ENCODE data around the gene SLC44A3.

DNA sequence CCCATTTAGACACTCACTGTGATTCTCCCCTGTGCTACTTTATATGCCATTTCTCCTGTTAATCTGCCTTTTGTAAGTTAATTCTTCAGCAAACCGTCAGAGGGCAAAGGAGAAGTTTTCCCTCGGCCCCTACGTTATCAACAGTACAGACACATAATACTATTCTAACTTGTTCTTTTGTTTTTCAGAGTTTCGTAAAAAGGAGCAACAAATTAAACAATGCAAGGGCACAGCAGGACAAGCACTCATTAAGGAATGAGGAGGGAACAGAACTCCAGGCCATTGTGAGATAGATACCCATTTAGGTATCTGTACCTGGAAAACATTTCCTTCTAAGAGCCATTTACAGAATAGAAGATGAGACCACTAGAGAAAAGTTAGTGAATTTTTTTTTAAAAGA lies 74.5 kb downstream of the SLC44A3 start:
- TF ChIP-seq, protein P1, sequence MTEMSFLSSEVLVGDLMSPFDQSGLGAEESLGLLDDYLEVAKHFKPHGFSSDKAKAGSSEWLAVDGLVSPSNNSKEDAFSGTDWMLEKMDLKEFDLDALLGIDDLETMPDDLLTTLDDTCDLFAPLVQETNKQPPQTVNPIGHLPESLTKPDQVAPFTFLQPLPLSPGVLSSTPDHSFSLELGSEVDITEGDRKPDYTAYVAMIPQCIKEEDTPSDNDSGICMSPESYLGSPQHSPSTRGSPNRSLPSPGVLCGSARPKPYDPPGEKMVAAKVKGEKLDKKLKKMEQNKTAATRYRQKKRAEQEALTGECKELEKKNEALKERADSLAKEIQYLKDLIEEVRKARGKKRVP (CRISPR knock-in tag; IDR thresholded peaks at IDR 0.05): no peak
- TF ChIP-seq, protein P2, sequence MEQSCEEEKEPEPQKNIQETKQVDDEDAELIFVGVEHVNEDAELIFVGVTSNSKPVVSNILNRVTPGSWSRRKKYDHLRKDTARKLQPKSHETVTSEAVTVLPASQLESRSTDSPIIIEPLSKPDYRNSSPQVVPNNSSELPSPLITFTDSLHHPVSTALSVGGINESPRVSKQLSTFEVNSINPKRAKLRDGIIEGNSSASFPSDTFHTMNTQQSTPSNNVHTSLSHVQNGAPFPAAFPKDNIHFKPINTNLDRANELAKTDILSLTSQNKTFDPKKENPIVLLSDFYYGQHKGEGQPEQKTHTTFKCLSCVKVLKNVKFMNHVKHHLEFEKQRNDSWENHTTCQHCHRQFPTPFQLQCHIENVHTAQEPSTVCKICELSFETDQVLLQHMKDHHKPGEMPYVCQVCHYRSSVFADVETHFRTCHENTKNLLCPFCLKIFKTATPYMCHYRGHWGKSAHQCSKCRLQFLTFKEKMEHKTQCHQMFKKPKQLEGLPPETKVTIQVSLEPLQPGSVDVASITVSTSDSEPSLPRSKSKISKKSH (CRISPR knock-in tag; IDR thresholded peaks at IDR 0.05): no peak
- TF ChIP-seq, protein P3, sequence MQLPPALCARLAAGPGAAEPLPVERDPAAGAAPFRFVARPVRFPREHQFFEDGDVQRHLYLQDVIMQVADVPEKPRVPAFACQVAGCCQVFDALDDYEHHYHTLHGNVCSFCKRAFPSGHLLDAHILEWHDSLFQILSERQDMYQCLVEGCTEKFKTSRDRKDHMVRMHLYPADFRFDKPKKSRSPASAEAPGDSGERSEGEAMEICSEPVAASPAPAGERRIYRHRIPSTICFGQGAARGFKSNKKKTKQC (CRISPR knock-in tag; IDR thresholded peaks at IDR 0.05): no peak
- no peak for TF ChIP-seq ZFPM2 (CRISPR knock-in tag; IDR thresholded peaks at IDR 0.05)
- TF ChIP-seq EZH2 (IDR thresholded peaks at IDR 0.05; ENCODE audit: borderline replicate concordance, low read depth, low read length): no peak
- TF ChIP-seq, protein P4, sequence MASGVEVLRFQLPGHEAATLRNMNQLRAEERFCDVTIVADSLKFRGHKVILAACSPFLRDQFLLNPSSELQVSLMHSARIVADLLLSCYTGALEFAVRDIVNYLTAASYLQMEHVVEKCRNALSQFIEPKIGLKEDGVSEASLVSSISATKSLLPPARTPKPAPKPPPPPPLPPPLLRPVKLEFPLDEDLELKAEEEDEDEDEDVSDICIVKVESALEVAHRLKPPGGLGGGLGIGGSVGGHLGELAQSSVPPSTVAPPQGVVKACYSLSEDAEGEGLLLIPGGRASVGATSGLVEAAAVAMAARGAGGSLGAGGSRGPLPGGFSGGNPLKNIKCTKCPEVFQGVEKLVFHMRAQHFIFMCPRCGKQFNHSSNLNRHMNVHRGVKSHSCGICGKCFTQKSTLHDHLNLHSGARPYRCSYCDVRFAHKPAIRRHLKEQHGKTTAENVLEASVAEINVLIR (CRISPR knock-in tag; IDR thresholded peaks at IDR 0.05): no peak
- TF ChIP-seq ESRRA (IDR thresholded peaks at IDR 0.05; ENCODE audit: borderline replicate concordance, low read depth): no peak
- TF ChIP-seq, protein P5, sequence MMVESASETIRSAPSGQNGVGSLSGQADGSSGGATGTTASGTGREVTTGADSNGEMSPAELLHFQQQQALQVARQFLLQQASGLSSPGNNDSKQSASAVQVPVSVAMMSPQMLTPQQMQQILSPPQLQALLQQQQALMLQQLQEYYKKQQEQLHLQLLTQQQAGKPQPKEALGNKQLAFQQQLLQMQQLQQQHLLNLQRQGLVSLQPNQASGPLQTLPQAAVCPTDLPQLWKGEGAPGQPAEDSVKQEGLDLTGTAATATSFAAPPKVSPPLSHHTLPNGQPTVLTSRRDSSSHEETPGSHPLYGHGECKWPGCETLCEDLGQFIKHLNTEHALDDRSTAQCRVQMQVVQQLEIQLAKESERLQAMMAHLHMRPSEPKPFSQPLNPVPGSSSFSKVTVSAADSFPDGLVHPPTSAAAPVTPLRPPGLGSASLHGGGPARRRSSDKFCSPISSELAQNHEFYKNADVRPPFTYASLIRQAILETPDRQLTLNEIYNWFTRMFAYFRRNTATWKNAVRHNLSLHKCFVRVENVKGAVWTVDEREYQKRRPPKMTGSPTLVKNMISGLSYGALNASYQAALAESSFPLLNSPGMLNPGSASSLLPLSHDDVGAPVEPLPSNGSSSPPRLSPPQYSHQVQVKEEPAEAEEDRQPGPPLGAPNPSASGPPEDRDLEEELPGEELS (CRISPR knock-in tag; IDR thresholded peaks at IDR 0.05; ENCODE audit: borderline replicate concordance): no peak
- TF ChIP-seq EP300 (IDR thresholded peaks at IDR 0.05; ENCODE audit: low read length): no peak
- no peak for TF ChIP-seq FOSL1 (tag; conservative IDR thresholded peaks at IDR 0.05)
- TF ChIP-seq MTA3 (IDR thresholded peaks at IDR 0.05; ENCODE audit: borderline replicate concordance): no peak
- TF ChIP-seq, protein P6, sequence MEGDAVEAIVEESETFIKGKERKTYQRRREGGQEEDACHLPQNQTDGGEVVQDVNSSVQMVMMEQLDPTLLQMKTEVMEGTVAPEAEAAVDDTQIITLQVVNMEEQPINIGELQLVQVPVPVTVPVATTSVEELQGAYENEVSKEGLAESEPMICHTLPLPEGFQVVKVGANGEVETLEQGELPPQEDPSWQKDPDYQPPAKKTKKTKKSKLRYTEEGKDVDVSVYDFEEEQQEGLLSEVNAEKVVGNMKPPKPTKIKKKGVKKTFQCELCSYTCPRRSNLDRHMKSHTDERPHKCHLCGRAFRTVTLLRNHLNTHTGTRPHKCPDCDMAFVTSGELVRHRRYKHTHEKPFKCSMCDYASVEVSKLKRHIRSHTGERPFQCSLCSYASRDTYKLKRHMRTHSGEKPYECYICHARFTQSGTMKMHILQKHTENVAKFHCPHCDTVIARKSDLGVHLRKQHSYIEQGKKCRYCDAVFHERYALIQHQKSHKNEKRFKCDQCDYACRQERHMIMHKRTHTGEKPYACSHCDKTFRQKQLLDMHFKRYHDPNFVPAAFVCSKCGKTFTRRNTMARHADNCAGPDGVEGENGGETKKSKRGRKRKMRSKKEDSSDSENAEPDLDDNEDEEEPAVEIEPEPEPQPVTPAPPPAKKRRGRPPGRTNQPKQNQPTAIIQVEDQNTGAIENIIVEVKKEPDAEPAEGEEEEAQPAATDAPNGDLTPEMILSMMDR (IDR thresholded peaks at IDR 0.05 in 2 of 3, conservative IDR thresholded peaks at IDR 0.05 in 1 of 3; ENCODE audit: insufficient read depth in 2 of 3, low read depth in 1 of 3, low read length in 3 of 3): no peak
- TF ChIP-seq KLF16 (IDR thresholded peaks at IDR 0.05): no peak

Data from K562 (cell line).